GM19193 (cell line): ENCODE data around the gene YARS1.

Experiments used
- POLR2A ChIP-seq: IDR thresholded peaks from 4 replicates; pipeline ENCODE4 v1.6.1; 2011; ENCODE audit not compliant: insufficient read depth, insufficient read length; ENCODE audit errors: extremely low read depth

The YARS1 gene

DNA sequence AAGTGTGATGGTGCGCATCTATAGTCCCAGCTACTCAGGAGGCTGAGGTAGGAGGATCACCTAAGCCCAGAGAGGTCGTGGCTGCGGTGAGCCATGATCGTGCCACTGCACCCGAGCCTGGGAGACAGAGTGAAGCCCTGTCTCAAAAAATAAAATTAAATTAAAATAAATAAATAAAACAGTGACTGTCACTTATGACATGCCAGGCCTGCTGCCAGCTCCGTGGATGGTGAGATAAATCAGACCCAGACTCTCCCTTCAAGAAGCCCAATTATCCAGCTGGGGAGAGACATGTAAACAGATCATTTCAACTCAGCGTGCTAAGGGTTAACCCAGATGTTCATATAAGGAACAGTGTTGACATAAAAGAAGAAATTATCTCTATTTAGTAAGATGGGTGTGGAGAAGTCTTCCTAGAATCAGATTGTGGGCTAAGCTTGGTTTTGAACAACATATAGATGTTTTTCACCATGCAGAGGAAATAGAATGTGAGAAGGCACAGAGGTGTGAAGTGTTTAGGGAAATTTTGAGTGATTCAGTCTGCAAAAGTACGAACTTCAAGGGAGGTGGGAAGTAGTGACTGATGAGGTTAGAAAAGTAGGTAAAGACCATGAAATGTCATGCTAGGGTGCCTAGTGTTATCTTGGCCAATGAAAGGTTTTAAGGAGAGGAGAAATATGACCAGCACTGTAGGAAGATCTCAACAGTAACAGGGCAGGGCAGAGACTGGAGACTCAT, 18.3 kb downstream of the YARS1 start:
- TF ChIP-seq POLR2A: no peak

- TF ChIP-seq POLR2A: no peak
These were observed 19.0 kb downstream of the YARS1 start for GRCh38 chr1:32798191-32798590.

DNA sequence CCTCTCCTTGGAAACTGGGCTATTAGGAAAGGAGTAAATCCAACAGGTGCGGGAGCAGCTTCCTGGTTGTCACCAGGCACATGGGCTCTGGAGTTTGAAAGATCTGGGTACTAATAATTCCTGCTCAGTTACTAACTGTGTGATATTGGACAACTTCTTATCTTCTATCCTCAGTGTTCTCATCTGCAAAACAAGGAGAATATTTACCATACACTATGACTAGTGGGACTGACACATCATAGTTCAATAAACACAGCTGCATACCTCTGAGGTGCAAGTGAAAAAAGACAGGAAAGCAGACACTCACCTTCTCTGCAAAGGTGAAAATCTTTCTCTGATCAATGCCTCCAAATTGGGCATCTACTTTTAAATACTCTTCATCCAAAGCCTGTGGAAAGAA, 19.7 kb downstream of the YARS1 start:
- no peak for TF ChIP-seq POLR2A

GRCh38 chr1:32791881-32792280, 25.3 kb downstream of the YARS1 start:
- no peak for TF ChIP-seq POLR2A

DNA sequence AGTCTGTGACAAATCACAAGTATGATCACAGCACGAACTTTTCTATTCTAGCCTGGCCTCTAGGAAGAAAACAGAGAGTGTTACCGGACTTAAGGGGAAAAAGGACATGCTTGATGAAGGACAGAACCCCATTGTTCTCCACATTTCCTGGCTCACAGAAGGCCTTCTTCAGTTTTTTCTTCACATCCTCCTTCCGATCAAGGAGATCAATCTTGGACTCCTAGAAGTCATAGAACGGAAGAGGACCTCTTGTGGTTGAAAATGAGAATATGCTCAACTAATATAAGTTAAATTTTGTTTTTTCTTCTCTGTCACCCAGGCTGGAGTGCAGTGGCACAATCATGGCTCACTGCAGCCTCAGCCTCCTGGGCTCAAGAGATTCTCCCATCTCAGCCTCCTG, 30.3 kb downstream of the YARS1 start:
- TF ChIP-seq POLR2A: no peak

GRCh38 chr1:32784817-32785216, 32.3 kb downstream of the YARS1 start:
- no peak for TF ChIP-seq POLR2A

- no peak for TF ChIP-seq POLR2A
These were observed 33.3 kb downstream of the YARS1 start for GRCh38 chr1:32783851-32784250.

DNA sequence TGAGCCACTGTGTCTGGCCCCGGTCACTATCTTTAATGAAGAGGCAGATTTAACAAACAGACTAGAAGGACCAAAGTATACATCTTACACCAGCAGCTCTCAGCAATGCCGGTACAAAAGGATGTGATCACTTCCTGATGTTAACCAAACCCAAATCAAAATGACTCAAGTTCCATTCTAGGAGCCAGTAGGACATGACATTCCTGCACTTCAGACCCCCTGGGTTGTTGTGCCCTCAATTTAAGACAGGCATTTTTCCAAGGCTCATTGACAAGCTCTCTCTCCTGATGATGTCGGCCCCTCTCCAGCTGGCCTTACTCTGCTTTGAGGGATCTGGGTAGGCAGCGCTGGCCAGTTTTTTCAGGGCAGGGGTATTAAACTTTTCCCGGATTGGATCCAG, 35.1 kb downstream of the YARS1 start:
- no peak for TF ChIP-seq POLR2A

DNA sequence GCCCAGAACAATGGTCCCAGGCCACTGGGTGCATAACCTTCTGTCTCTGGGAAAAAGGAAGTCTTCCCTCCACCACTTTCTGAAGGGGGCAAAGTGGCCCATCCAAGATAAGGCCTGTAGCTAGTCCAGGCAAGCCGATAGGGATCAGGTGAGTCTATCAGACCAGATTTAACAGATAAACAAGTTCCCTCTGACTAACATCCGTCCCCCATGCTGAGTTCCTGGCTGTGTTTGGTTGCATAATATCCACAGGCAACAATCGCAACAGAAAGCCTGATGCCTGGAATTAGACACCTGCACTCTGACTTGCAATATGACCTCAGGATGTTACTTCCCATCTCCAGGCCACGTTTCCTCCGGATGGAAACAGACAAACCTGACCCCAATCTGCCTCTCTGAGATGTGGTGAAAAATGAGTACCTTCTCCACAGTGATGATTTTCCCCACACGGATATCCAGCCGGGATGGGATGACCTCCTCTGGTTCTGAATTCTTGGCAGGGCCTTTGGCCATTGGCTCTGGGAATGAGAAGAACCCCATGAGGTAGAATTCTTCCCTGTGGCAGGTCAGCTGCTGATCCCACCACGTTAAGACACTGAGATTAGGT, 36.4 kb downstream of the YARS1 start:
- no peak for TF ChIP-seq POLR2A

- TF ChIP-seq POLR2A: no peak
These were observed 37.2 kb downstream of the YARS1 start for GRCh38 chr1:32780005-32780404.

DNA sequence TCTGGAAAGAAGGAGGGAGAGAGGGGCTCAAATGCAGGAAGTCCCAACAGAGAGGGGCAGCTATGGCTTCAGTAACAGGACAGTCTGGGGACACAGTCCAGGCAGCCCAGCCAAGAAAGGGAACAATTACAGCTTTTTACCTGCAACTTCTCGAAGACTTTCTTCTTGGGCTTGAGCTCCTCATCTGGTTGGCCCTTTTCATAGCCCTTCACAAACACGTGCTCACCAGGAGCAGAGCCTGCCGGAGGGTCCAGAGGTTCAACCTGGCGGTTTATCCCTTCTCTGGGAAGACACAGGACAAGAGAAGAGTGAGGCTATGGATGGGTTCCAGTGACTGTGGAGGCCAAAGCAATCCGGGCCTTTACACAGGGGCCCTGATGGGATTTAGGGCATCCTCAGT, 37.9 kb downstream of the YARS1 start:
- no peak for TF ChIP-seq POLR2A

- TF ChIP-seq POLR2A: no peak
These were observed 41.4 kb downstream of the YARS1 start for GRCh38 chr1:32775640-32776337.

- no peak for TF ChIP-seq POLR2A
These were observed 42.1 kb downstream of the YARS1 start for GRCh38 chr1:32774950-32775634.

DNA sequence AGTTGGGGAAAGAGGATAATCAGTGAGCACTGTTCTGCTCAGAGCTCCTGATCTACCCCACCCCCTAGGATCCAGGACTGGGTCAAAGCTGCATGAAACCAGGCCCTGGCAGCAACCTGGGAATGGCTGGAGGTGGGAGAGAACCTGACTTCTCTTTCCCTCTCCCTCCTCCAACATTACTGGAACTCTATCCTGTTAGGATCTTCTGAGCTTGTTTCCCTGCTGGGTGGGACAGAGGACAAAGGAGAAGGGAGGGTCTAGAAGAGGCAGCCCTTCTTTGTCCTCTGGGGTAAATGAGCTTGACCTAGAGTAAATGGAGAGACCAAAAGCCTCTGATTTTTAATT, 42.7 kb downstream of the YARS1 start:
- no peak for TF ChIP-seq POLR2A

DNA sequence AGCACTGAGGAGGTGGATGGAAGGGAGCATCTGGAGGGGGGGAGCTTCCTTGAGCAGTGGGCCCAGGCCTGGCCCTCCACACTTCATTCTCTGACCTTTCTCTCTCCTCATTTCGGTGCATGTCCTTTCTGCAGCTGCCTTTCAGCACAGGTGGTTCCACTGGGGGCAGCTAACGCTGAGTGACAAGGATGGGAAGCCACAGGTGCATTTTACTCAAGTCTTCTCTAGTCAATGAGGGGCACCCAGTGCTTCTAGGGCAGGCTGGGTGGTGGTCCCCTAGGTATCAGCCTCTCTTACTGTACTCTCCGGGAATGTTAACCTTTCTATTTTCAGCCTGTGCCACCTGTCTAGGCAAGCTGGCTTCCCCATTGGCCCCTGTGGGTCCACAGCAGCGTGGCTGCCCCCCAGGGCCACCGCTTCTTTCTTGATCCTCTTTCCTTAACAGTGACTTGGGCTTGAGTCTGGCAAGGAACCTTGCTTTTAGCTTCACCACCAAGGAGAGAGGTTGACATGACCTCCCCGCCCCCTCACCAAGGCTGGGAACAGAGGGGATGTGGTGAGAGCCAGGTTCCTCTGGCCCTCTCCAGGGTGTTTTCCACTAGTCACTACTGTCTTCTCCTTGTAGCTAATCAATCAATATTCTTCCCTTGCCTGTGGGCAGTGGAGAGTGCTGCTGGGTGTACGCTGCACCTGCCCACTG, 43.2 kb downstream of the YARS1 start:
- no peak for TF ChIP-seq POLR2A
